ENCODE measurements around the gene PBX1. TPM values are rescaled to one million over a fixed set of nuclear protein-coding genes. Genes with fewer than 3 reads are reported as not detected.

Gene PBX1
- total RNA-seq, 1 experiment from 2014 or later: 9.8 TPM

DNA sequence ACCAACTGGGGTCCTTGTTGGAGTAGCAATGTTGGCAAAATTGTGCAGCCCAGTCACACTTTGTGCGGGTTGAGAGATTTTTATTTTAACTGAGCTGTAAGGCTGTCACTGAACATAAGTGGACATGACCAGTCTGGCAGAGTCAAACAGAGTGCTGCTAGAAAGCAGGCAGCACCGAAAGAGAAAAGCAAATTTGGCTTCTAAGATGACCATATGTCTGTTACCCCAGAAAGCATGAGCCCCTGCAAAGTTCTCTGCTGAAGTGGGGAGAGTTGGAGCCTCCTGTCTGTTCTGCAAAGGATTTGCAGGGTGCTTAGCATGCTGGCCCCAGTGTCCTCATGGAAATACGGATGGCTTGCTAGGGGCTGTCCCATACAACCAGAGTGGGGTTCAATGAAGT, 220.4 kb downstream of the PBX1 start:
- H3K9me2 ChIP-seq (replicated peaks; ENCODE audit: low read length): no peaks in the 10 kb centered on the region
- H3K27ac ChIP-seq (ENCODE audit: low read length): no peak overlapping the region
- TF ChIP-seq CTCF (conservative IDR thresholded peaks at IDR 0.05; ENCODE audit: low read depth, low read length) (no peak), EZH2 (IDR thresholded peaks at IDR 0.05; ENCODE audit: low read length, unreplicated experiment) (no peak), EZH2phosphoT487 (IDR thresholded peaks at IDR 0.05; ENCODE audit: borderline replicate concordance, low read length) (no peak)
- intact Hi-C loops (cut with micrococcal nuclease): no loop called here
- CTCF ChIA-PET: no interaction called here
- H3K27me3 ChIP-seq (ENCODE audit: low read length): no peaks in the 10 kb centered on the region
- ATAC-seq (no peak), DNase-seq (no peak)
- no peaks in the 10 kb centered on the region for H3K79me2 ChIP-seq (ENCODE audit: low read length)
- H2AFZ ChIP-seq (ENCODE audit: low read length): no peak overlapping the region
- H3K9ac ChIP-seq (ENCODE audit: low read length): no peak overlapping the region
- H3K4me2 ChIP-seq (ENCODE audit: low read length): no peak overlapping the region
- no peaks in the 10 kb centered on the region for H4K20me1 ChIP-seq (ENCODE audit: low read length)
- no peak overlapping the region for H3K4me3 ChIP-seq (ENCODE audit: low read length)
- no peaks in the 10 kb centered on the region for H3K9me3 ChIP-seq (ENCODE audit: low read length)
- POLR2A ChIA-PET (ENCODE audit: unreplicated experiment): no interaction called here
- BruUV-seq (replicated peaks): no TSS peak
- H3K4me1 ChIP-seq (ENCODE audit: insufficient read depth, low read length): no peaks in the 10 kb centered on the region
- no peaks in the 10 kb centered on the region for H3K36me3 ChIP-seq (ENCODE audit: low read depth, low read length)
- no peaks in the 10 kb centered on the region for H3F3A ChIP-seq (ENCODE audit: low read length, unreplicated experiment)

DNA sequence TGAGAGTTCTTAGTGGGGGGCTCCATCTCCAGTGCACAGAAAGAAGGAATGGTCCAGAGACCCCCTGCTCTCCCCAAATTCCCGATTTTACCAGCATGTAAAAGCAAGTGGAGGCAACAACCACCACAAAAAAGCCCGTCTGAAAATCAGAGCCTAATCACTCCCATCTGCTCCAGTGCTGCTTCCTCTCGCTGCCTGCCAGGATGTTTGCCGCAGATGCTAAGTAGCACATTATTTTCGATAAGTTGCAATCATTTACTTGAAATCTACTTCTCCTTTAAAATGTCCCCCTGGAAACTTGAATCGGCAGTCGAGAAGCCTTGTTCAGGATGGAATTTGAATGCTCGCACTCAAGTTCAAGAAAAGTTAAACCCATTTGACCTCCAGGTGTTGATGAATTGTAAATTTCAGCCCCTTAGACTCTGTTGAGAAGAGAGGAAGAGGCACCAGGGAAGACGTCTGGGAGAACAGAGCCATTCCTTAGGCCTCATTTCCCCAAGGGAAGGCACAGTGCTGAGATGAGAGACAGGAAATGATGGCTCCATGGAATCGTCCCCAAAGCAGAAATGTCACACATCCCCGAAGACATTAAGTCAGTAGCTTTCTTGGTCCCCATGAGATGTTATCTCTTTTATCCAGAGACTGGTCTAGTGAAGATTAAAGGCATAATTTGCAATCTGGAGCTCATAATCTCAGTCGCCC, 221.3 kb downstream of the PBX1 start:
- no peak overlapping the region for H3K4me3 ChIP-seq (ENCODE audit: low read length)
- H3K27ac ChIP-seq (ENCODE audit: low read length): no peak overlapping the region
- H3K9ac ChIP-seq (ENCODE audit: low read length): no peak overlapping the region
- ATAC-seq (no peak), DNase-seq (no peak)
- no peaks in the 10 kb centered on the region for H4K20me1 ChIP-seq (ENCODE audit: low read length)
- H3K36me3 ChIP-seq (ENCODE audit: low read depth, low read length): no peaks in the 10 kb centered on the region
- H3K27me3 ChIP-seq (ENCODE audit: low read length): no peaks in the 10 kb centered on the region
- no peaks in the 10 kb centered on the region for H3K4me1 ChIP-seq (ENCODE audit: insufficient read depth, low read length)
- no peaks in the 10 kb centered on the region for H3F3A ChIP-seq (ENCODE audit: low read length, unreplicated experiment)
- TF ChIP-seq CTCF (conservative IDR thresholded peaks at IDR 0.05; ENCODE audit: low read depth, low read length) (no peak), EZH2 (IDR thresholded peaks at IDR 0.05; ENCODE audit: low read length, unreplicated experiment) (no peak), EZH2phosphoT487 (IDR thresholded peaks at IDR 0.05; ENCODE audit: borderline replicate concordance, low read length) (no peak)
- H3K79me2 ChIP-seq (ENCODE audit: low read length): no peaks in the 10 kb centered on the region
- CTCF ChIA-PET: no interaction called here
- intact Hi-C loops (cut with micrococcal nuclease): no loop called here
- no peaks in the 10 kb centered on the region for H3K9me2 ChIP-seq (replicated peaks; ENCODE audit: low read length)
- BruUV-seq (replicated peaks): no TSS peak
- no peak overlapping the region for H2AFZ ChIP-seq (ENCODE audit: low read length)
- POLR2A ChIA-PET (ENCODE audit: unreplicated experiment): no interaction called here
- H3K9me3 ChIP-seq (ENCODE audit: low read length): no peaks in the 10 kb centered on the region
- H3K4me2 ChIP-seq (ENCODE audit: low read length): no peak overlapping the region

- no peaks in the 10 kb centered on the region for H3K4me1 ChIP-seq (ENCODE audit: insufficient read depth, low read length)
- DNase-seq (peak; percentile 39), ATAC-seq (peak; percentile 48)
- no peak overlapping the region for H2AFZ ChIP-seq (ENCODE audit: low read length)
- no peaks in the 10 kb centered on the region for H3K9me2 ChIP-seq (replicated peaks; ENCODE audit: low read length)
- H3K36me3 ChIP-seq (ENCODE audit: low read depth, low read length): no peaks in the 10 kb centered on the region
- ChIA-PET CTCF (no interaction called here), POLR2A (ENCODE audit: unreplicated experiment) (no interaction called here)
- no peaks in the 10 kb centered on the region for H3F3A ChIP-seq (ENCODE audit: low read length, unreplicated experiment)
- H3K4me3 ChIP-seq (ENCODE audit: low read length): no peak overlapping the region
- no peaks in the 10 kb centered on the region for H3K9me3 ChIP-seq (ENCODE audit: low read length)
- H3K9ac ChIP-seq (ENCODE audit: low read length): no peak overlapping the region
- H3K27me3 ChIP-seq (ENCODE audit: low read length): no peaks in the 10 kb centered on the region
- H3K79me2 ChIP-seq (ENCODE audit: low read length): no peaks in the 10 kb centered on the region
- intact Hi-C loops (cut with micrococcal nuclease): no loop called here
- TF ChIP-seq EZH2 (IDR thresholded peaks at IDR 0.05; ENCODE audit: low read length, unreplicated experiment): no peak
- no peak for TF ChIP-seq EZH2phosphoT487 (IDR thresholded peaks at IDR 0.05; ENCODE audit: borderline replicate concordance, low read length)
- TF ChIP-seq CTCF (conservative IDR thresholded peaks at IDR 0.05; ENCODE audit: low read depth, low read length): no peak
- H4K20me1 ChIP-seq (ENCODE audit: low read length): no peaks in the 10 kb centered on the region
- no peak overlapping the region for H3K4me2 ChIP-seq (ENCODE audit: low read length)
- no peak overlapping the region for H3K27ac ChIP-seq (ENCODE audit: low read length)
- no TSS peak for BruUV-seq (replicated peaks)
These were observed 221.9 kb downstream of the PBX1 start for GRCh38 chr1:164780863-164781262.
